Lower leg skin (tissue), 4 donors: ENCODE measurements around the gene PAIP2. TPM values are rescaled to one million over a fixed set of nuclear protein-coding genes. Genes with fewer than 3 reads are reported as not detected.

Experiments used
- DNase-seq, 2 donors: peaks; one replicate each; pipeline ENCODE4 v3.0.0-alpha.2; 2019; ENCODE audit warnings: low spot score in 2 of 2
- H3K4me3 ChIP-seq: fragments of 200-600 bp; sonication (generic); 2 replicates; pipeline ENCODE4 v1.5.1; 2017; ENCODE audit warnings: mild to moderate bottlenecking, low read depth; ENCODE audit not compliant: poor library complexity, severe bottlenecking
- CTCF ChIP-seq, 3 donors: fragments of 450-650 bp; IDR thresholded peaks; one replicate each; pipeline ENCODE4 v1.5.1; 2016; ENCODE audit warnings: antibody characterized with exemption in 3 of 3, mild to moderate bottlenecking in 3 of 3, moderate library complexity in 2 of 3
- POLR2A ChIP-seq, 2 donors: fragments of 450-650 bp; IDR thresholded peaks; one replicate each; pipeline ENCODE4 v1.6.1; 2016 to 2017; ENCODE audit warnings: antibody characterized with exemption in 2 of 2, mild to moderate bottlenecking in 1 of 2, moderate library complexity in 1 of 2
- WGBS, 2 donors: methylation state at CpG; one replicate each; pipeline ENCODE4 v1.1.5; 2018; 5-methylcytosine and 5-hydroxymethylcytosine counted together
- intact Hi-C: fragments of 100-400 bp; cut with DNase I; formaldehyde crosslinking; loops from one replicate; pipeline ENCODE4 v1.15.0; 2023; ENCODE audit warnings: low total_unique reads
- total RNA-seq, 4 donors: library from RNA; depleted of rRNA; stranded (reverse); fragments of >200 nt; gene quantifications; one replicate each; pipeline ENCODE4 v1.1.0, GENCODE V29; 2016

Gene PAIP2
- 10 to 100 TPM; 47.4 to 81.5 (median 64.7) TPM for total RNA-seq

GRCh38 chr5:139341689-139342422 lies at the start of gene PAIP2:
PAIP2 (plus strand) TSS chr5:139341854; CDS start chr5:139363785, 21,931 bp downstream.
- H3K4me3 ChIP-seq = peak within 1 kb of the TSS; percentile 85
- DNase-seq = peak; percentile 96 to 100
- intact Hi-C loops = no loop called here
- 0 to 1% methylated on average over 61 to 64 of the region's 66 CpGs for WGBS, 2 donors
- TF ChIP-seq CTCF (IDR thresholded peaks at IDR 0.05) (no peak), POLR2A (IDR thresholded peaks at IDR 0.05) (peak in 1 of 2 donors; percentile 55)

GRCh38 chr5:139293202-139293506 lies 48.5 kb upstream of the PAIP2 start:
- 26 to 28% methylated on average over 11 of the region's 11 CpGs for WGBS, 2 donors
- H3K4me3 ChIP-seq = peak overlapping the region; percentile 23
- DNase-seq = no peak
- intact Hi-C loops = no loop called here
- TF ChIP-seq POLR2A (IDR thresholded peaks at IDR 0.05) (no peak), CTCF (IDR thresholded peaks at IDR 0.05) (no peak)

GRCh38 chr5:139293507-139294373 lies 47.9 kb upstream of the PAIP2 start, which contains the start of gene MATR3:
MATR3 (plus strand) TSS chr5:139293740; CDS start chr5:139307416, 13,676 bp downstream.
- peak within 1 kb of the TSS; percentile 88 for H3K4me3 ChIP-seq
- peak in 1 of 2 donors; percentile 89 for TF ChIP-seq POLR2A (IDR thresholded peaks at IDR 0.05)
- no peak for TF ChIP-seq CTCF (IDR thresholded peaks at IDR 0.05)
- intact Hi-C loops = no loop called here
- DNase-seq = peak; percentile 94 to 99
- 0 to 1% methylated on average over 41 to 76 of the region's 88 CpGs for WGBS, 2 donors

GRCh38 chr5:139294374-139295165 lies 47.1 kb upstream of the PAIP2 start:
- TF ChIP-seq POLR2A (IDR thresholded peaks at IDR 0.05) (no peak), CTCF (IDR thresholded peaks at IDR 0.05) (no peak)
- peak overlapping the region; percentile 88 for H3K4me3 ChIP-seq
- intact Hi-C loops = no loop called here
- WGBS, 2 donors = 0% methylated on average over 48 of the region's 48 CpGs
- DNase-seq = peak; percentile 58 to 93

- WGBS, 2 donors = 38 to 40% methylated on average over 16 of the region's 16 CpGs
- TF ChIP-seq CTCF (IDR thresholded peaks at IDR 0.05) = no peak
- no peak for TF ChIP-seq POLR2A (IDR thresholded peaks at IDR 0.05)
- no peak overlapping the region for H3K4me3 ChIP-seq
- DNase-seq = no peak
- intact Hi-C loops = no loop called here
These were observed 46.2 kb upstream of the PAIP2 start for GRCh38 chr5:139295346-139296057.
